Colon (tissue), 2 donors: ENCODE results near the gene CLEC16A.
"Not testable (repeated sequence)": the region's sequence is repeated elsewhere in the genome, so short reads cannot be mapped to it uniquely, and the experiment has no call there.

ENCODE experiments used
- FAIRE-seq: peaks from 2 replicates; lab custom pipeline; 2012; peaks lifted over from hg19 to GRCh38; lab: Jason Lieb, UNC
- donor health status: control.
- donor health status: control.

Gene CLEC16A

DNA sequence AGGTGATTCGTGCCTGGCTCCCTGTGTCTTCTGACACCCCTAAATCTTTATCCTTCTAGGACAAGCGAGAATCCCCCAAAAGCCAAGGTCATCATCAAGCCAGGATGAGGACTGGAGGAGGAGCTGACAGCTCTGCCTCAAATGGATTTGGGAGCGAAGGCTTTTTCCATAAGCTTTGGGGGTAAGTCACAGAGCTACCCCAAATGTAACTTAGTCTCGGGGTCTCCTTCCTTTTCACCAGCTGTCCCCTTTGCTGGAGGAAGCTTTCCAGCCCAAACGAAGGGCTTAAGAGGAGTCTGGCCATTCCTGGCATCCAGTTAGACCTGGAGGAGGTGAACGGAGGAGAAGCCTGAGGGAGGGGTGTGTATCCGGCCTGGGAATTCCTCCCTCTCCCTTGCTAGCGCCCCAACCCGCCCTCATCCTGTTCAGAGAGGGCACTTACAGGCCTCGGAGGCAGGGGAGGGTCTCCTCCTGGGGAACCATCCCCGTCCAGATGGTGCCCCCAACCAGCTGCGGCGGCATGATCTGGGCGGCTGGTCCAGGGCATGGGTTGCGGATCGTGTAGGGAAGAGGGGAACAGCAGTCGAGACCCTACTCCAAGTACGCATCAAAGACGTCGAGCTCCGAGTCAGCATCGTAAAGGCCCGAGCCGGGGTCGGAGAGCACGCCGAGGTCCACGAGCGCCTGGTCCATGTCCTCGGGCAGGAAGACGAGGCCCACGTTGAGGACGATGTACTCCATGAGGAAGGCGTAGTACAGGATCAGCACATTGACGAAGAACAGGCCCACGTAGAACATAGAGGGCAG, 3.0 kb upstream of the CLEC16A start:
- no peak for FAIRE-seq

DNA sequence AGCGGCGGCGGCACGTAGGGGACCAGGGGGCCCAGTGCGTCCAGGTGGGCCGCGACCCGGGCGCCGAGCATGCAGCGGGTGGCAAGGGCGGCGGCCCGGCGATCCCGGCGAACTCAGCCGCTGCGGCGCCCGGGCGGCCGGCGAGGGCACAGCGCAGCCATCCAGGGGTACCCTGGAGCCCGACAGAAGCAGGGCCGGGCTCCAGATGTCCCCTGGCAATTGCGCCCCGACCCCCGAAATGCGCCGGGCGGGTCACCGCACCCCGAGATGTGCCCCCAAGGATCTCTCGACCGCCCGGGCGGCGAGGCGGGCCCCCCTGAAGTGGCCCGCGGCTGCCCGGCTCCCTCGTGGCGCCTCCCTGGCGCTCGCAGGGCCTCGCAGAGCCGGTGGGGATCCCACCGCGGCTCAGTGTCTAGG, 2.4 kb upstream of the CLEC16A start:
- FAIRE-seq = not testable (repeated sequence)

DNA sequence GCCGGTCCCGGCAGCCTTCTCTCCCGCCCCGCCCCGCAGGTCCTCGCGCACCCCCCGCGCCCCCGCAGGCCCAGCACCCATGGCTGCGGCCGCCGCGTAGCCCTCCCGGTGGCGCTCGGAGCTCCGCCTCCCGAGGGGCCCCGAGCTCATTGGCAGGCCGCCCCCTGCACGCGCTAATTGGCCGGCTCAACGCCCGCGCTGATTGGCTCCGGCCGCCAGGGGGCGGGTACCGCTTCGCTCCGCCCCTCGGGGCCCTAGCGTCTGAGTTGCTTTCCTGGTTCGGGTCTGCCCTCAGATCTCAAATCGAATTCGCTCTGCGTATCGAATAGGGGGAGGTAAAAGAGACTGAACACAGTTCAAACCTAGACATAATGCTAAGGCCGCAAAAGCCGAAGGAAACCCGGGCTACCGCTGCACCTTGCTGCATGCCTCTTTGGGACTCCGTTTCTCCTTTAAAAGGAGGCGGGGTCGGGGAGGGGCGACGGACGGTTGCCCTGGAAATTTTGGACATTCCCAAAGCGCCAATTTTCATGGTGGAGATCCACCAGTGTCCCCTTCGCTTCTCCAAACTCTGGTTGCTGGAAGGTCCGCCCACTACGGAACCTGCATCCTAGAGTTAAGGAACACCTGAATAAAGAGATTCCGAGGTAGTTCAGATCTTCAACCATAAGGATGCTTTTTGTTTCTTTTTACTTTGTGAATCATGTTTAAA, 1.9 kb upstream of the CLEC16A start, which contains the start of gene DEXI:
DEXI (minus strand) TSS at position 117 of the 712 bp plus-strand sequence. CDS start 463 bp downstream, outside the sequence.
- FAIRE-seq = no peak

DNA sequence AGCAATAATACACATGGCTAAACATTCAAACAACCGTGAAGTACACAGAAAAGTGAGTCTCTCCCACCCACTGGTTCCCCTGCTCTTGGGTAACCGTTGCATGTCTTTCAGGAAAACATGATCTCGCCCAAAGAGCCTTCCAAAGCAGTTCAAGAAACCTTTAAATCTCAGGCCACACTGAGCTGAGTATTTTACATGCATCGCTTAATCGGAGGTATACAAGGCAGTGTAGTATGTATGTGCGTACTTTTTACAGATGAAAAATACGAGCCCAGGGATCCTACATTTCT, 1.4 kb upstream of the CLEC16A start:
- no peak for FAIRE-seq

DNA sequence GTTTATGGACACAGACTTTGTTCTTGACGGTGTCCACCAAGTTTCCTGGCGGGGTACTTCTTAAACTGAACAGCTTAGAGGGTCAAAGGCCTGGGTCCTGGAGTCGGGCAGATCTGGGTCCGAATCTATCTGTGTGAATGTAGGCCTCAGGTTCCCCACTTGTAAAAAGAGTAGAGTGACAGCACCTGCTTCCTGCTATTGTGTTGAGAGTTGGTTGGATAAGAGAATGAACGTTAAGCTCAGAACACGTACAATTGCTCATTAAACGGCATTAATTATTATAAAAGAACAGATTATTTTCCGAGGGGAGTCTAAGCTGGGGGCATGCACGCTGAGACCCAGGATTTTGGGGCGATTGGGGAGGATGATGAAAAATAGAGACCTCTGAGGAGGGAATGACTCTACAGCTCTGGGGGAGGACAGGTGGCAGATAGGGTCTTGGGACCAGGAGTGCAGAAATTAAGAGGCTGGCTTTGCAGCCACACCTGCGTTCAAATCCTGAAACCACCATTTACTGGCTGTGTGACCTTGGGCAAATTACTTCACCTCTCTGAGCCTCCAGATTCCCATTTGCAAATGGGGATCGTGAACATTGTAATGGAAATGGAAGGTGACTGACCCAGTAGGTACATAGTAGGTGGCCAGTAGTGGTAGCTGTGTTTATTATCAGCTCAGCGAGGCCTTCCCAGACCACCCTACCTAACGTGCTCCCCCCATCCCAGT, 862 bp downstream of the CLEC16A start:
- no peak for FAIRE-seq

DNA sequence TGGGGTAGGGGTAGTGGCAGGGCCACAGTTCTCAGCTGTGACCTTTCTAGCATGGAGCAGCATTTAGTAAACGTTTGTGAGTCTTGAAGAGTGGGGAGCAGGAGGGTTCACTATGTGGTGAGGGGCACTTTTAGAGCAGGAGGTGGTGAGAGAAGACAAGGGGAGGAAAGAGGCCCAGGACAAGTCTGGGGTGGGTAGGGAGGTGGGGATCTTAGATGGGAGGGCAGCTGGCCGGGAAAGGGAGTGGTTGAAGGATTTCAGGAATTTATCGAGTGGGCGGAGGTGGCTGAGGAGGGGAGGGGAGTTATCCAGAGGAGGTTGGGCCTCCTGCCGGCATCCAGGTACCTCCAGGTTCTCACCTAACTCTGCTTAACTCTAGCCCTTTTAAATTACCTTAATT, 1.9 kb downstream of the CLEC16A start:
- FAIRE-seq = no peak

DNA sequence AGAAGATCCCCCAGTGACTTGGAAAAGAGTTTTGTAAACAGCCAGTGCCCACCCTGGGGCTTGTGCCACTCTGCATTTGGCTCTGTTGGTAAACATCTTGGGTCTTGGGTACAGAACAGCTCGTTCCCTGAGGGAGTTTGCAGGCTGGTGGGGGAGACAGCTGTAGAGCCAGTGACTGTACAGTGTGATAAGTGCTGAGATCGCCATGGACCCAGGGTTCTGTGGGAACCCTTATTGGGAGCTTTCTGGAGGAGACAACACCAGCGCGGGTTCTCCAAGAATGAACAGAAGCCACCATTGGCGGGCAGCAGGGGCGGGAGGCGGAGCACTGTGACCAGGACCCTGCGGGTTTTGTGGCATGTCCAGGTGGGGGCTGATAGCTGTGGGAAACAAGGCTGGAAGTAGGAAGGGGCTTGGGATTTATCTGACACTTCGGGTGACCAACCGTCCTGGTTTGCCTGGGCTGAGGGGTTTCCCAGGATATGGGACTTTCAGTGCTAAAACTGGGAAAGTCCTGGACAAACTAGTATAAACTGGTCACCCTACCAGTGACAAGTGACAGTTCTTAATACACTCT, 2.9 kb downstream of the CLEC16A start:
- FAIRE-seq = no peak

DNA sequence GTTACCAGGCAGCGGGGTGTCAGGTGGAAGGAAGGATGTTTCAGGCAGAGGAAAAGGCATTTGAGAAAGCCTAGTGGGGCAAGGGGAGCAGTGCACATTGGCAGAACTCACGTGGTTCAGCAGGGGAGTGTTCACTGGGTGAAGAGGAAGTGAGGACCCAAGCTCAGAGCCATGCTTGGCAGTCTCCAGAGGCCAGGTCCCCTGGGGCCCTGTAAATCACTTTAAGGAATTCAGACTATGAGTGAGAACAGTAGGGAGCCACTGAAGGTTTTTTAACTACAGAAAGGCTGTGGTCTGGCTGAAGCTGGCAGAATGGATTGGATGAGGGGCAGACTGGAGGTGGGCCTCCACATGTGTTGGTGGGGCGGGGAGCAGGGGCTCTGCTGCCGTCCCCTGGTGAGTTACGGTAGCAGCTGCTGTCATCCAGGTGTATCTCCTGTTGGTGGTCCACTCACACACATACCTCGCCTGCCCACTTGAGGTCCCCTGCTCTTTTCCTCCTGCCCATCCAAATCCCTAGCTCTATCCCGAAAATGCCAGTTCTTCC, 5.1 kb downstream of the CLEC16A start:
- FAIRE-seq = no peak

DNA sequence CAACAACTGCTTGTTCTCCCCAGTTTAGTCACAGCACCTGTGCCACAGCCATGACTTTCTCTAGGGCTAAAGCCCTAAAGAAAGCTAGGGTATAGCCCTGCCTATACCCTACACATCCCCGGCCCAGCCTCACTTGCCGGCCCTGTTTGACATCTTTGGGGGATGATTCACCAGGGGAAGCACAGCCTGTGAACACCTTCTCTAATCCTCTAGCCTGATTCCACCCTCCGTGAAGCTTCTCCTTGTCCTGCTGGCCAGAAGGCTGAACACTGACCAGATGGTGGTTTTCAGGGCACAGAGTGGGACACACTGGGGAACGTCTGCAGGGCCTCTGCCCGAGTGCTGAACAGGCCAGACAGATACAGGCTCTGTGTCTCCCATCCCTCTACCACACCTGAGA, 6.0 kb downstream of the CLEC16A start:
- FAIRE-seq = no peak

DNA sequence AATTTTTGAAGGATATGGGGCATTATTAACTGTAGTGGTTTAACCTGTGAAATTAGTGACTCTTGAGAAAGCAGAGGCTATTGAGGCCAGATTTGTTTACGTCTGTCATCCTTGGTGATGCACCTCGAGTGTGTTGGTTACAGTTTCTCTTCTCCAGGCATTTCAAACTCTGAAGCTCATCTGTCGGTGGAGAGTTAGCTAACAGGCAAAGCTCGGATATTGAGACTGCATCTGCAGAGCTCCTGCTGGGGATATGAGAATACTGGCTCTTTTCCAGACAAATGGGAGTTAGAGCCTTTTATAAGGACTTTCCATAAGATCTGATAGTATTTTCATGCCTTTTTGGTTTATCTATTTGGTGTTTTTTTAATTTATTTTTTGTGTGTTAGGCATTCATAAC, 6.7 kb downstream of the CLEC16A start:
- no peak for FAIRE-seq

DNA sequence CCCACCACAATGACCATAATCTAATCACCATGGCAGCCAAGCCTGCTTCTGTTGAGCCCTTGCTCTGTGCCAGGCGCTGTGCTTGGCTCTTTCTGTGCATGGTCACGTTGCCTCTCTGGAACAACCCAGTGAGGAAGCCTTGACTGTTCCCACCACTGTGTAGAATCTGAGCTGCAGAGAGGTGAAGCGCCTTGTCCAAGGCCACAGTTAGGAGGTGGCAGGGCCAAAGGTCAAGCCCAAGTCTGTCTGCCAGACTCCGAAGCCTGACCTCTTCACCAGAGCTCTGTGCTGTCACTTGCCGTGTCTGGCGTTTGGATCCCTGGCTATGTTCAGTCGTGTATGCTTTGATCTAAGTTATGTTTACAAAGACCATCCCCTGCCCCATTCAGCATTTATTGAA, 10.5 kb downstream of the CLEC16A start:
- no peak for FAIRE-seq

DNA sequence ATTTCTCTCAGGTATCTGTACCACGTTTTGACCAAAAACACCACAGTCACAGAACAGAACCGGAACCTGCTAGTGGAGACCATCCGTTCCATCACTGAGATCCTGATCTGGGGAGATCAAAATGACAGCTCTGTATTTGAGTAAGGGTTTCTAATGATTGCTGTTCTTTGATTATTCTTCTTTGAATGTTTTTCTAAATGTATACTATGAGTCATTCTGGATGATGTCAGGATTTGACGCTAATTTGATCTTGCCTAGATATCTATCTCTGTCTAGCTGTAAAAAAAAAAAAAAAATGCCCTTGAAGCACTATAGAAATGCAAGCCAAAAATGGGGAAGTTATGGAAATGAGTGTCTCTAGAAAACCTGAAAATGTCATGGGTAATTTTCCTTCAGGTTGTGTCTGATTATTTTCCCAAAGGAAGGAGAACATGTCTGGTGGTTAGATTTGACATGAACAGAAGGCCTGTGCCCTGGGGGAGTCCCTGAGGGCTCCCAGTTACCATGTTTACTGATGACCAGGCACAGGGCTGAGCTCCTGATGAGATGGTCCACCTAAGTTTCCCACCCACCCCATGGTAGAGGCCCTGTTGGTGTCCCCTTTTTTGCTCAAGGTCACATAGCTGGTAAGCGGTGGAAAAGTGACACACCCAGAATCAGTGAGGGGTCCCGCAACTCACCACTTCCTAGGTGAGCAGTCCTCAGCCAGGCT, 13.6 kb downstream of the CLEC16A start:
- no peak for FAIRE-seq

DNA sequence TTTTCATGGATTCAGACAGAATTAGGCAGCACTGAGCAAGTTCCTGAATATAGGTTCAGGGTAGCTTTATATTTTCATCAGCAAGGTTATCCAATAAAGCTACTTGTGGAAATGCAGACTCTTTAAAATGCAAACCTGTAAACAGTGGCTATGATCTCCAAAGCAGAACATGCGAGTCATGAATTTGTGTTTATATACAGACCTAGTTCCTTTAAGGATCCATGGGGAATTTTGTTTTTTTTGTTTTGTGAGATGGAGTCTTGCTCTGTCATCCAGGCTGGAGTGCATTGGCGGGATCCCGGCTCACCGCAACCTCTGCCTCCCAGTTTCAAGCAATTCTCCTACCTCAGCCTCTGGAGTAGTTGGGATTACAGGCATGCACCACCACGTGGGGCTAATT, 14.8 kb downstream of the CLEC16A start:
- FAIRE-seq = no peak

DNA sequence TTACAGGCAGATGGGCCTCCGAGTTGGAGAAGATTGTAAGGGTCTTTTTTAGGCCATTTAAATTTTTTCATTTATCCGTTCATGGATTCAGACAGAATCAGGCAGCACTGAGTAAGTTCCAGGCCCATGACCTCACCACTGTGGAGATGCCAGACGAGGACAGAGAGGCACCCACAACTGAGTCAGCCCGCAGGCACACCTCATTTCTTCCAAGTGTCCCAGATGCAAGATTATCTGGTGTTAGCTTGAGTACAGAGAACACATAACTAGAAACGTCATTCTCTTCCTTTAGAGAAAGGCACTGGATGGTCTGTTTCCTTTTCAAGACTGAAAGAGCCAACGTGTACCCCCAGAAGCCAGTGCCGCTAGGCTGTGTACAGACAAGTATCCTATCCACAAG, 16.9 kb downstream of the CLEC16A start:
- FAIRE-seq = no peak

DNA sequence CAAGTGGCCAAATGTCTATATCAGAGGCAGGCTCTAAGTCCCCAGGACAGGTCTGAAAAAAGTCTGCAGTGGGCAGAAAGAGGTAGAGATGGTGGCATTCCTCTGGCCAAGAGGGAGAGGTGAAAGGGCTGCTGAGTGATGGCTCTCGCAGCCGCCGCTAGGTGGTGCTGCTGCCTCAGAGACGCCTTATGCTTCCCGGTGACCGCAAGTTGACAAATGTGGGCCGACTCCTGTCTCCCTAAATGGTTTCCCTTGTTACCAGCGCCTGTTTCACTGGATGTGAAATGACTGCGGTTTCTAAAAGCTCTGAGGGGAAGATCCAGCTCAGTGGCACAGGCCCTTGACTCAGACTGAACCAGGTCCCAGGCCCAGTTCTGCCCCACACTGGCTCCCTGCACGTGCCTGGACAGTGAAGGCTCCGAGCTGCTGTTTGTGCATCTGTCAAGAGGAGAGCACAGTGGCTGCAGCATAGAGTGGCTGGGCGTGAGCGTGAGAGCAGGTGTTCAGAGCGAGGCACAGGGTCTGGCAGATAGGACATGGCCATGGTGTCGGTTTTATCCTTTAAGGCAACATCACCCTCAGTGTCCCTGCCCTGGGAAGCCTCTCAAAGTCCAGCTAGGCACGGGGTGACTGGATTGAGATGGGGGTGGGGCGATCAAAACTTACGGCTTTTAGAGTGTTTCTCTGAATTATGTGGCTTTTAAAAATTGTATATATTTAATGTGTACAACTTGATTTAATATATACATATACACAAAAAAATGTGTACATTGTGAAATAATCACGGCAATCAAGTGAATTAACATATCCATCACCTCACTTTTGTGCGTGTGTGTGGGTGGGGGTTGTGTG, 19.9 kb downstream of the CLEC16A start:
- no peak for FAIRE-seq

DNA sequence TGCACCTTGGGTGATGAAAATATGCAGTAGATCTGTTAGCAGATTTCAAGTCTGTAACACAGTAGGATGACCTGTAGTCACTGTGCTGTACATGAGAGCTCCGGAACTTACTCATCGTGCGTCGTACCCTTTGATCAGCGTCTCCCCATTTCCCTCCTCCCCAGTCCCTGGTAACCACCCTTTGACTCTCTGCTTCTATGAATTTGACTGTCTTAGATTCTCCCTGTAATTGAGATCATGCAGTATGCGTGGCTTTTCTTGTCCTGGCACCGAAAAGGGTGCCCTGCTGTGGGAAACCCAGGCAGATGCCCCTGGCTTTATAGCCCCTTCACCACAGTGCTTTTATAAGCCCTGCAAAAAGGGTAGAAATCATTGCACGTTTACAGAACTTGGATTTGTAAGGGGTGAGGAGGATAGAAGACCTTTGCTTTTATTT, 20.5 kb downstream of the CLEC16A start:
- FAIRE-seq = no peak

DNA sequence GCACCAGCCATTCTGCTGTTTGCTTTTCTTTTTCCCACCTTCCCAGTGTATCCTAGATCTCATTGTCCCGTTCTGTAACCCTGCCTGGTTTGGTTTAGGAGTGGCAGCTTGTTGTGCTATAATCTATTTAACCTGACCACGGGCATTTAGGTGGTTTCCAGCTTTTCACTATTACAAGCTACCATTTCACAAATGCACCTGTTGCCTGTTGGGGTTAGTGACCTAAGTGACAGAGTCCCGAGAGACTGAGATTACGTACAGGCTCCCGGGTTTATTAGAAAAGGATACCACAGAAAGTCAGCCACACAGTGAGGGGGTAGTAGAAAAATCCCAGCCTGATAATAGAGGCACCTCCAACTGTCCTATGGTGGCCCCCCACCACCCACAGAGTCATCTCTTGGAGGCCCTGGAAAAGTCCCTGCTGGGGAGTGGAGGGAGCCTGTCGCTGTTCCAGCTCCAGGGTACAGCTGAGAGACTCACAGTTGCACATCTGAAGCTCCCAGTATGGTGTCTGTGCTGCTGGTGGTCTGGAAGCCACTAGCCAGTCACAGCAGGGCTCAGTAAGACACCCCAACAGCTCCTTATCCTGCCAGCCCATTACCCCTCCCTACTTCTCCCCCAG, 21.2 kb downstream of the CLEC16A start:
- FAIRE-seq = no peak

DNA sequence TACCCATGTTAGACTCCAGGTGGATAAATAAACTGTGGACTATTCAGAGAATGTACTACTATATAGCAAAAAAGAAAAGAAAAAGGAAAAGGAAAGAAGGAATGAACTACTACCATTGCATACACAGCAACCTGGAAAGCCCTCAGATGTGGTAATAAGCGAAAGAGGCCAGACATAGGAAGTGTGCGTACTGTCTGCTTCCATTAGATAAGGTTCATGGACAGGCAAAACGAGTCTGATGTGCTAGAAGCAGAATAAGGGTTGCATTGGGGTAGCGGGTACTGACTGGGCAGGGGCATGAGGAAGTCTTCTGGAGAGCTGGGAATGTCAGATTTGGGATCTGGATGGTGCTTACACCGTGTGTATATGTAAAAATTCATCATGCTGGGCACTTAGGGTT, 21.8 kb downstream of the CLEC16A start:
- no peak for FAIRE-seq

DNA sequence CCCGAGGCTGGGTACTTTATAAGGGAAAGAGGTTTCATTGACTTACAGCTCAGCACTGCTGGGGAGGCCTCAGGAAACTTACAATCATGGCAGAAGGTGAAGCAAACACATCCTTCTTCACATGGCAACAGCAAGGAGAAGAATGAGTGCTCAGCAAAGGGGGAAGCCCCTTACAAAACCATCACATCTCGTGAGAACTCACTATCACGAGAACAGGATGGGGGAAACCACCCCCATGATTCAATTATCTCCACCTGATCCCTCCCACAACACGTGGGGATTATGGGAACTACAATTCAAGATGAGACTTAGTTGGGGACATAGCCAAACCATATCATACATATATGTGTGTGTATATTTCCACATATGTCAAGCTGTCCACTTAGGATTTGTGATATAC, 22.2 kb downstream of the CLEC16A start:
- not testable (repeated sequence) for FAIRE-seq

DNA sequence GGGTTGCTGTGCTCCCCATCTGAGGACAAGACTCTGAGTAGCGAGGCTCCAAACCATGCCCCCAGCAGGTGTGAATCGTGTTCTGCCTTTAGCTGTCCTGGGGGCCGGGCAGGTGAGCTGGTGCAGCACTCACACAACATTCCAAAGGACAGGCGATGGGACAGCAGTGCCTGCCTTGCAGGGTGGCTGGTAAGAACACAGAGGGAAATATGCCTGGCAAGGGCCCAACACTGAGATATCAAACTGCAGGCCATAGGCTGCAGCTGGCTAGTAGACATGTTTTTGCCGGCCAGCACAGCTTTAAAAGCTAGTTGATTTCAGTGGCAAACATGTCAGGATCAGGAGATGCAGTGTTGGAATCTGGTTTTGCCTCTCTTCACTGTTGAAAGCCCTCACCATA, 23.6 kb downstream of the CLEC16A start:
- FAIRE-seq = no peak
